Panc1 (cell line): ENCODE results near the gene ZNF326.

Experiments used
- CTCF ChIP-seq: fragments of 450-650 bp; IDR thresholded peaks from 2 replicates; pipeline ENCODE4 v1.5.1; 2017; ENCODE audit warnings: mild to moderate bottlenecking
- REST ChIP-seq, 2 experiments: IDR thresholded peaks; 2 replicates each; pipeline ENCODE4 v1.6.1; 2011 to 2012; ENCODE audit warnings: low read depth in 2 of 2, control low read depth in 1 of 2, low read length in 1 of 2, mild to moderate bottlenecking in 1 of 2, moderate library complexity in 1 of 2; ENCODE audit not compliant: insufficient read depth in 1 of 2

- no peak for TF ChIP-seq CTCF
- TF ChIP-seq REST (IDR thresholded peaks at IDR 0.05; ENCODE audit: insufficient read depth in 1 of 2, low read depth in 2 of 2, low read length in 1 of 2) = no peak
These were observed 48.9 kb upstream of the ZNF326 start for GRCh38 chr1:89945852-89946476.
